Activated T-helper 17 cell treated with anti-CD3 and anti-CD28 coated beads, Interleukin-2, amount 50 U/mL, for 72 hours (primary cell): Measurements from ENCODE around the gene SPINK8. TPM values are rescaled to one million over a fixed set of nuclear protein-coding genes. Genes with fewer than 3 reads are reported as not detected.
"Not testable (repeated sequence)": the region's sequence is repeated elsewhere in the genome, so short reads cannot be mapped to it uniquely, and the experiment has no call there.

Source experiments
- ATAC-seq: fragments of 150-1000 bp; cut with Tn5 transposase; replicated peaks from 2 replicates; pipeline ENCODE4 v1.10.0; 2021; ENCODE audit warnings: mild to moderate bottlenecking, moderate library complexity
- H3K27ac Mint-ChIP-seq: one replicate; pipeline ENCODE4 v1.8.0; 2022; ENCODE audit warnings: mixed read lengths
- H3K27me3 Mint-ChIP-seq: one replicate; pipeline ENCODE4 v1.8.0; 2022; ENCODE audit warnings: mixed read lengths
- H3K36me3 Mint-ChIP-seq: one replicate; pipeline ENCODE4 v1.8.0; 2022; ENCODE audit warnings: low read depth, mild to moderate bottlenecking, mixed read lengths
- H3K4me1 Mint-ChIP-seq: one replicate; pipeline ENCODE4 v1.8.0; 2022; ENCODE audit warnings: mixed read lengths
- H3K4me3 Mint-ChIP-seq: one replicate; pipeline ENCODE4 v1.8.0; 2022; ENCODE audit warnings: mild to moderate bottlenecking, mixed read lengths
- H3K9me3 Mint-ChIP-seq: one replicate; pipeline ENCODE4 v1.8.0; 2022; ENCODE audit warnings: mixed read lengths
- total RNA-seq, 2 donors: library from RNA; stranded (reverse); gene quantifications; one replicate each; pipeline ENCODE4 v1.2.3, GENCODE V29; 2022

The SPINK8 gene
- total RNA-seq, result not detected

GRCh38 chr3:48333346-48334245 lies at the start of gene SPINK8:
Gene SPINK8, minus strand, starts transcription at chr3:48333661. Its CDS starts 5,320 bp downstream, at chr3:48328341.
- H3K36me3 Mint-ChIP-seq, H3K4me3 Mint-ChIP-seq, ATAC-seq, H3K4me1 Mint-ChIP-seq, H3K9me3 Mint-ChIP-seq, H3K27ac Mint-ChIP-seq: not testable (repeated sequence)
- H3K27me3 Mint-ChIP-seq, result peaks cover 21% of the 10 kb centered on the region

DNA sequence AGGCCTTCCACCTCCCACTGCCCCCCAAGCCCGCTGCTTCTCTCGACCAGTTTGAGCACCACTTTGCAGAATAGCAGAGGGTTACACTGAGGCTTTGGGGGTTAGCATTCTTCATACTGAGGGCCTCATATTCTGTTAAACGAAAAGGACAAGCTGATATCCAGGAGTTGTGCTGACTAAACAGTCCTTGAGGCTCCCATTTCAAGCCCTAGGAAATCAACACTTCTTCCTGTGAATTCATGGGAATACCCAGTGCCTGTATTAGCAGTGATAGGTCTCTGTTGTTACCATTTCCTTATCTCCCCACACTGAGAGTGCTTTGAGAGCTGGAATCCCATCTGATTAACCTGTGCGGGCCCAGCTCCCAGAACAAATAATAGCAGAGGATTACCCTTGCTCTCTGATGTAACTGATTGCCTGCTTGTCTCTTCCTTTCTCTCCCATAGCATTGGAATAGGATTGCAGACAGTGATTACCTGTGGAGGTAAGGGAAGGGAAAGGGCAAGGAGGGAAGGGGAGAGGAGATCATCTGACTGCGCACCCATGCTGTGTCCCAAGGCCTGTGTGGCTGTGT lies 39.5 kb upstream of the SPINK8 start:
- Mint-ChIP-seq H3K27ac (no peak overlapping the region), H3K27me3 (no peaks in the 10 kb centered on the region), H3K36me3 (no peaks in the 10 kb centered on the region), H3K9me3 (no peaks in the 10 kb centered on the region), H3K4me3 (no peak overlapping the region), H3K4me1 (no peaks in the 10 kb centered on the region)
- ATAC-seq, result no peak

DNA sequence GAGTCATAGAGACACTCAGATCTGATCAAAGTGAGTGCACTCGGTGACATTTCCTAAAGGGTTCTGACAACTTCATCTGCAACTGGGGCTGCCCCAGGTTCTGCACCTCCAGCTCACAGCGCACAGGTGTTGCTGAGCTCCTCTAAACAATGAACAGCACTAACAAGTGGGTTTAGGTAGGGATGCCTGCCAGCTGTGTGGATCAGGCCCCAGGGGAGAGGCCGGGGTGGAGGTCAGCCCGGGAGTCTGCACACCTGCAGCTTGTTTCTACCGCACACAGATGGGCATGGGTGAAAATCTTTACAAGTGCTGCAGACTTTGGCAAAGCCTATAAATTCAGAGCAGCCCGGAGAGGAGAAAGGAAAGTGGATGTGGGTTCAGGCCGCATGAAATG lies 38.9 kb upstream of the SPINK8 start:
- Mint-ChIP-seq H3K4me3 (no peak overlapping the region), H3K4me1 (no peaks in the 10 kb centered on the region), H3K36me3 (no peaks in the 10 kb centered on the region), H3K27ac (no peak overlapping the region), H3K27me3 (no peaks in the 10 kb centered on the region), H3K9me3 (no peaks in the 10 kb centered on the region)
- ATAC-seq, result no peak

DNA sequence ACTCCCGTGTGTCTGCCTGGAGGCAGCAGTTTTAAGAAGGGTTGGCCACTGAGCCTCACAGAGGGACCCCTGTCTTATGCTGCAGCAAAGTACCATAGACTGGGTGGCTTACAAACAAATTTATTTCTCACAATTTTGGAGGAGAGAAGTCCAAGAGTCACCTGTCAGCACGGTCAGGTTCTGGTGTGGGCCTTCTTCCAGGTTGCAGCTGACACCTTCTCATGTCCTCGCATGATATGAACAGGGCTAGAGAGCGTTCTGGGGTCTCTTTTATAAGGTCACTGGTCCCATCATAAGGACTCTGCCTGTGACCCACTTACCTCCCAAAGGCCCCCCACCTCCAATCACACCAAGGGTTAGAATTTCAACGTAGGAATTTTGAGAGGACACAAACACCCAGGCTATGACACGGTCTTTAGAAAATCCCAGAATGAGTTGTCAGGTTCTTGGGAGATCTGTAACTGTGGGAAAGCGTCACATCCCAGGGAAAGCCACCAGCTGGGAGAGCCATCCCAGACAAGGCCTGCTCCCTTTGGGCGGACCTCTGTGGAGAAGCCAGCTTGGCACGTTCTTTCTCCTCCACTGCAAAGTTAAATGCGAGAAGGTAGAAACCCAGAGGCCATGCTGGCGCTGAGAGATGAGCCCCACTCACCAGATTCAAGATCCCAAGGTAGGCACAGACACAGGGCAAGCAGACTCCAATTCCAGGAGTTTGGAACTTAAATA lies 38.4 kb upstream of the SPINK8 start, which contains the start of gene FBXW12:
Gene FBXW12 (plus strand): TSS at position 569 of the 726 bp plus-strand sequence. CDS start 549 bp downstream, outside the sequence.
- Mint-ChIP-seq H3K36me3 (no peaks in the 10 kb centered on the region), H3K9me3 (no peaks in the 10 kb centered on the region), H3K27ac (no peak within 1 kb of the TSS), H3K4me3 (no peak within 1 kb of the TSS), H3K27me3 (no peaks in the 10 kb centered on the region), H3K4me1 (no peaks in the 10 kb centered on the region)
- no peak for ATAC-seq

- Mint-ChIP-seq H3K36me3 (no peaks in the 10 kb centered on the region), H3K4me3 (no peak overlapping the region), H3K9me3 (no peaks in the 10 kb centered on the region), H3K27me3 (no peaks in the 10 kb centered on the region), H3K4me1 (no peaks in the 10 kb centered on the region), H3K27ac (no peak overlapping the region)
- ATAC-seq, result no peak
These were observed 36.9 kb upstream of the SPINK8 start for GRCh38 chr3:48370333-48370713.

DNA sequence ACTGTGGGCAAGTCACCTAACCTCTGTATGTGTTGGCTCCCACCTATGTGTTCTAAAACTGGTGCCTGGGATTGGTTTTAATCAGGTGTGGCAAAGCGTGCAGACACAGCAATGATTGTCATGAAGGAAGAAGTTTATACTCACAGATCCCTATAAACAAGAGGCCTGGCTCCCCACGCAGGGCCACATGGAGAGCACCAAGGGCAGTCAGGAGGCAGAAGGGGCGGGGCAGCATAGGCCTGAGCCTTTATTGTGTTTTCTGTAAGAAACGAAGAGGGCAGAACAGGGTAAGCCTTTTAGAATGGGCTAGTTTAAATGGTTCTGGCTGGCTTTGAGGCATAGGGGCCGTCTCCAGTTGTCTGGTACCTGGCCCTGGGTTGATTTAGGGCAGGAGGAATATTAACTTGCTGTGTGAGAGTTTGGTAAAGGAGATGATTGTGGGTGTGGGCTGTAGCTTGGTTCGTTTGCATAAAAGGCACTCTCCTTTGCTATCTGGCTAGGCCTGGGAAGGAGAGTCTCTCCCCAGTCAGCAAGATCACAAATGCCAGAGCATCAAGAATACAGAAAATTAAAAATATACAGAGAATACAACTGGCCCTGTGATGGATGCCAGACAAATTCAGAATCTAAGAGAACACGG lies 36.4 kb upstream of the SPINK8 start:
- Mint-ChIP-seq H3K36me3 (no peaks in the 10 kb centered on the region), H3K9me3 (no peaks in the 10 kb centered on the region), H3K27me3 (no peaks in the 10 kb centered on the region), H3K4me1 (no peaks in the 10 kb centered on the region), H3K4me3 (no peak overlapping the region), H3K27ac (no peak overlapping the region)
- ATAC-seq, result no peak

DNA sequence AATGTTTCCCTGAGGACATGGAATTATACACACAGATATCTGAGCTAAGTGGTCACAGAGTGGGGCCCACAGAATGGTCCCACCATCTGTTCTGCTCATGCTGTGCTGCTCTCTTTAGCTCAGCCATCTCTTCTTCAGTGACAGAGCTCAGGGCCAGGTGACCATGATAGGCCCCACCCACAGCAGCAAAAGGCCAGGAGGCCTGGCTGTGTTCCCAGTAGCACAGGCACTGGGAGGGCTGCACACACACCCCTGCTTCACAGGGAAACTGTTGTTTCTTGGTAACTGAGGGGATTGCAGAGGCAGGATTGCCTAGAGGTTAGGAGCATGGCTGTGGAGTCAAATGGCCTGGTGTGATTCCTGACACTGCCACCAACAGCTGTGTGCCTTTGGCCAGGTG lies 33.7 kb upstream of the SPINK8 start:
- Mint-ChIP-seq H3K27me3 (no peaks in the 10 kb centered on the region), H3K27ac (no peak overlapping the region), H3K36me3 (no peaks in the 10 kb centered on the region), H3K4me3 (no peak overlapping the region), H3K4me1 (no peaks in the 10 kb centered on the region), H3K9me3 (no peaks in the 10 kb centered on the region)
- ATAC-seq, result no peak

DNA sequence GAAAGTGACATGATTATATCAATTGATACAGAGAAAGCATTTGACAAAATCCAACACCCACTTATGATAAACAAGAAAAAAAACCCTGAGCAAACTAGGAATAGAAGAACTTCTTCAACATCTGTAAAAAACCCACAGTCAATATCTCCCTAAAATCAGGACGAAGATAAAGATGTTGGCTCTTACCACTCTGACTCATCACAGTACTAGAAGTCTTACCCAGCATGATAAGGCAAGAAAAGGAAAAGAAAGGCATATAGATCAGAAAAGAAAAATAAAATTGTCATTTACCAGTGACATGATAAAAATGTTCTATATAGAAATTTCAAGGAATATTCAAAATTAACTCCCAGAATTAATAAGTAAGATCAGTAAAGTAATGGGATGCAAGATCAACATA lies 31.4 kb upstream of the SPINK8 start:
- Mint-ChIP-seq H3K27me3 (no peaks in the 10 kb centered on the region), H3K27ac (no peak overlapping the region), H3K4me3 (no peak overlapping the region), H3K9me3 (peaks cover 6% of the 10 kb centered on the region), H3K36me3 (no peaks in the 10 kb centered on the region), H3K4me1 (no peaks in the 10 kb centered on the region)
- no peak for ATAC-seq

GRCh38 chr3:48361928-48362327 lies 28.5 kb upstream of the SPINK8 start:
- no peaks in the 10 kb centered on the region for H3K36me3 Mint-ChIP-seq
- H3K27ac Mint-ChIP-seq, result no peak overlapping the region
- no peaks in the 10 kb centered on the region for H3K27me3 Mint-ChIP-seq

DNA sequence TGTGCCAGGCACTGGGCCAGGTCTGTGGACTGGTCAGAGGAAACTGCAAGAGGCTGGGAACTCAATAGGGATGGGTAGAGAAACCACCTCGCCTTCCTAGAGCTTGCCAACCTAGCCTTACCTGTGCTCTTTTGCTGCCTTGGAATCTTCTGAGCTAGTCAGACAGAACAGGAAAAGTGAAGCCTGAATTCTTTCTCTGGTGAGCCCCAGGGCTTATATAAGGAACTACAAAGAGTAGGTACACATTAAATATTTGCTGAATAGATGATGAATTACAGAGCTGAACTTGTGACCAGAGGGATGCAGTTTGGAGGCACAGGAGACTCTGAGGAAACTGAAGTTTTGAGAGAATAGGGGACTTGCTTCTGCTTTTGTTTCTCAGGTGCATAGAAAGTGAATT lies 23.0 kb upstream of the SPINK8 start:
- Mint-ChIP-seq H3K36me3 (no peaks in the 10 kb centered on the region), H3K27ac (no peak overlapping the region), H3K9me3 (peaks cover 5% of the 10 kb centered on the region), H3K27me3 (peaks cover 28% of the 10 kb centered on the region), H3K4me1 (no peaks in the 10 kb centered on the region), H3K4me3 (no peak overlapping the region)
- no peak for ATAC-seq

More at GRCh38 chr3:48361928-48362327, 28.5 kb upstream of the SPINK8 start:
- Mint-ChIP-seq H3K4me3 (no peak overlapping the region), H3K9me3 (peaks cover 6% of the 10 kb centered on the region), H3K4me1 (no peaks in the 10 kb centered on the region)
- ATAC-seq, result no peak

DNA sequence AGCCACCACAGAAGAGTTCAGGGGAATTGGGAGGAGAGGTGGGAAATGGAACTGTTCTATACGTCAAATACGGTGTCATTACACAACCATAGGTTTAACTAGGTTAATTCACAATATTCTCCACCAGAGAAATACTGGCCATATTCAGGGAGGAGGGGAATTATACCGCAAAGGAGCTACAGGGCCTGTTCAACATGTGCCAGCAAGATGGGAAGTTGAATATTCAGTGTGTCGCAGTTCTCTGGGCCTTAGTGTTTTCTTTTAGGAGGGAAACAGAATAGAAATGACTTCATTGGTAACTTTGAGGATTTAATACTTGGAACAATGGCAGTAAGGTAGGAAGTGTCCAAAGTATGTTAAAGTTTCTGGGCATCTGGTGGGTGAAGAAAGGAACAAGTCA lies 20.5 kb upstream of the SPINK8 start:
- ATAC-seq, result no peak
- no peak overlapping the region for H3K4me3 Mint-ChIP-seq
- H3K4me1 Mint-ChIP-seq, result no peaks in the 10 kb centered on the region
- H3K27ac Mint-ChIP-seq, result no peak overlapping the region
- no peaks in the 10 kb centered on the region for H3K36me3 Mint-ChIP-seq
- peaks cover 31% of the 10 kb centered on the region for H3K27me3 Mint-ChIP-seq
- no peaks in the 10 kb centered on the region for H3K9me3 Mint-ChIP-seq

DNA sequence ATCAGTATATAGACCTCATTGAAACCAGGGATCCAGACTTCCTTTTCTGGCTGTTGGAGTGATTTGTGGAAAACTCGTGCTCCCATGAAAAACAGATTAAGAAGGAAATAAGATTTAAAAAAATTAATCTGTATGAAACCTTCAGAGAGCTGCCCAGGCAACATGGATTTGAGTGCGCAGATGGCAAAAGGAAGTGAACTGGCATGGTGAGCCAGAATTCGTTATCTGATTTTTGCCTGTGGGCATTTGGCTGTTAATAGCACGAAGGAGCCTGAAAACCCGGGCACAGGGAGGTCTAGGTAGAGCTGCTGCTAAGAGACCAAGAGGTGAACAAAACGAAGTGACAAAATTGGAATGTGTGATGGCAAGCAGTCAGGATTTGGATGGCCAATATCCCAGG lies 19.1 kb upstream of the SPINK8 start:
- peaks cover 31% of the 10 kb centered on the region for H3K27me3 Mint-ChIP-seq
- H3K27ac Mint-ChIP-seq, result no peak overlapping the region
- no peak overlapping the region for H3K4me3 Mint-ChIP-seq
- H3K36me3 Mint-ChIP-seq, result no peaks in the 10 kb centered on the region
- ATAC-seq, result no peak
- no peaks in the 10 kb centered on the region for H3K9me3 Mint-ChIP-seq
- no peaks in the 10 kb centered on the region for H3K4me1 Mint-ChIP-seq

- Mint-ChIP-seq H3K4me3 (no peak overlapping the region), H3K27me3 (peaks cover 9% of the 10 kb centered on the region), H3K4me1 (no peaks in the 10 kb centered on the region), H3K9me3 (no peaks in the 10 kb centered on the region), H3K36me3 (no peaks in the 10 kb centered on the region), H3K27ac (no peak overlapping the region)
- no peak for ATAC-seq
These were observed 14.0 kb upstream of the SPINK8 start for GRCh38 chr3:48347500-48347899.

DNA sequence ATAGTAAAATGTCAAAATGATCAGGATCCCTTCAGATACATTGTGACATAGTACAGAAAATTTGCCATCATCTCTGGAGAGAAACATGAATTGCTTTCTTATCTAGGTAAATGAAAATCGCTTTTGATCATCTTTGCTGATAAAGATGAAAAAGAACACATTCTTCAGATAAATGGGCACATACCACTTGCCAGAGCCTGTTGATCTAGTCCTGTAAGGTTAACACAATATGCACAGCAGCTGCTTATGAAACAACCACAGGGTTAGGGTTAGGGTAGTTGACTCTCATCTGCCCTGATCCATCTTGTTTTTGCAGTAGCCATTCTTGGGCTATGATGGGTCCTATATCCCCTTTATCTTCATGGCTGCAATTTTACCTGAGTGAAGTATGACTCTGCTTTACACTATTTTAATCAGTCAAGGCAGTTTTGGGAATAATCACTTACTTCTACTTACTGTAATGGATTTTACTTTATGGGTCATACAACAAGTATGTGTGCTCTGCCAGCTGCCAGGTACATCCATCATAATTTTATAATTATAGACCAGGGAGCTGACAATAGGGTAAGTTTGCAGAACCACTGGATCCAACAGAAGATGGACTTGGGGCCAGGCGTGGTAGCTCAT lies 12.6 kb upstream of the SPINK8 start:
- ATAC-seq, result no peak
- Mint-ChIP-seq H3K27me3 (peaks cover 2% of the 10 kb centered on the region), H3K27ac (no peak overlapping the region), H3K4me1 (no peaks in the 10 kb centered on the region), H3K4me3 (no peak overlapping the region), H3K36me3 (no peaks in the 10 kb centered on the region), H3K9me3 (no peaks in the 10 kb centered on the region)
